Kidney capillary endothelial cell (primary cell): ENCODE measurements around the gene TAF1C.

Experiments used
- DNase-seq: peaks from one replicate; pipeline ENCODE4 v3.0.0-alpha.2; 2018; ENCODE audit warnings: low spot score

Gene TAF1C

DNA sequence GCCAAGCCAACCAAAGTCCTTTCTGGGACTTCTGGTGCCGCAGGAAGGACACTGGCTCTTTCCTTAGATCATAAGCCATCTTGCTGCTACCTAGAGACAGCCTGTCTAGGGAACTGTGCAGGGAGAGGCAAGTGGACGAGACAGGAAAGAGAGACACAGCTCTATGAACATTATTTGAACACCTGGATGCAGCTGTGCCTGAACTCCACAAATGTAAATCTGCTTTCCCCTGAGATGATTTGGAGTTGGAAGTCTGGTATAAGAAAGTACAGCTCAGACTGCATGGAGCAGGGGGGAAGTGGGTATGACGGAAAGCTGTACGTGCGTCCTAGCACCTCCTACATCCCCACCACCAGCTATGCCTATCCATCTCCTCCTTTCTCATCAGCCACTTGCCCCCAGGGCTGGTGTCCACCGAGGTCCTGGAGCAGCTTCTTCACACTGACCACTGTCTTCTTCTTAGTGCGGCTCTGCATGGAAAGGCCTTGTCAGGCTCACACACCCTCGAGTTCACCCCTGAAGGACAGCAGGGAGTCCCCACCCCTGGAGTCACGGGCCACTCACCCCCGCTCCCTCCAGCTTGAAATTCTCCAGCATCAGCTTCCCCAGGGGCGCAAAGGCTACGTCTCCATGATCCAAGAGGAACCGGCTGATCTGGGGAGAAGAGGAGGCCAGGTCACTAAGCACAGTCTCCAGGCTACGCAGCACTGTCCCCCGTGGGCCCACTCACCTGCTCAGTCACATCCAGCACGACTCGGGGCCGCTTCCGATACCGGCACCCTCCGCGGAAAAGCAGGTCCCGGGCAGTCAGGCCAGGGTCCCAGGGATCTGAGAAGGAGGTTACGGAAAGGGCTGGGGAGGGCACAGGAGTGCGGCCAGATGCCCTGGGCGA is 3.9 kb downstream of the TAF1C start:
- DNase-seq, result no peak

DNA sequence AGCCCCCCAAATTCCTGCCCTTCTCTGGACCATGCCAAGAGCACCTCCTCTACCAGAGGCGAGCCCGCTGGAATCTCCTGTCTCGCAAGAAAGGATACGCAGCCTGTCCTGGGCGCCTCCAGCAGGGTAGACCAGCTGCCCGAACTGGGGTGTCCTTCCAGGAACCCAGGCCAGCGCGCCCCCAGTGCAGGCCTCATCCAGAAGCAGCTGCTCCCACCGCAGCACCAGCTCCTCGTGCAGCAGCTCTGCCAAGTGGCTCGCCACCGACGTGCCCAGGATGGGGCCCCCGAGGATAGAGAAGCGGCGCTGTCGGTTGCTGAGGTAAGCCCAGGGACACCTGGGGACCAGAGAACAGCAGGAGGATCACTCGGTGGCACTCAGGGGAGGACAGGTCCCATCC is 4.8 kb downstream of the TAF1C start:
- DNase-seq, result no peak

- DNase-seq, result no peak
Measured at GRCh38 chr16:84181144-84181915, 5.5 kb downstream of the TAF1C start.

DNA sequence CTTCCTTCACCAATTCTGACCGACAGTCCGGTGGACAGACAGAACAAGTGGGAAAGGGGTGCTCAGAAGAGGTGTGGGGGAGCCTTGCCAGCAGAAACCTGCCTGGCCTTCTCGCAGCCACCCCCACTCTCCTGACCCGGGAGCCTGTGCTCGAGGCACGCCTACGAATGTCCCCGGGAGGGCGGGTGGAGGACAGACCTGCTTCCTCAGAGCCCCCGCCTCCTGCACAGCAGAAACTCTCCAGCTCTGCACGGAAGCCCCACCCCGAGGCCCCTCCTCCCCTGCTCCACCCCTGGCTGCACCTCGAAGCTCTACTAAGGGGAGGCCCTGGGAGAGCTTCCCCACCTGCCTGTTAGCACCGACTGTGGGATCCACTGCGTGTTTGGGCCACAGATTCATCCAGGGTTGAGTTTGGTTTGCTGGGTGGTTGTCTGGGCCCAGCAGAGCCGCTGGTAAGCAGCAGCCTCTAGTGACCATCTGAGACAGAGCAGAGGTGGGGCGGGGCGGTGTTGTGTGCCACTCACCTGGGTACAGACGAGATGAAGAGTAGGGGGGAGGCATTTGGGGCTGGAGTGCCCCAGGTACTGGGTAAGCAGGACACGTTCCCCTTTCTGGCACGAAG is 6.2 kb downstream of the TAF1C start:
- DNase-seq, result no peak

DNA sequence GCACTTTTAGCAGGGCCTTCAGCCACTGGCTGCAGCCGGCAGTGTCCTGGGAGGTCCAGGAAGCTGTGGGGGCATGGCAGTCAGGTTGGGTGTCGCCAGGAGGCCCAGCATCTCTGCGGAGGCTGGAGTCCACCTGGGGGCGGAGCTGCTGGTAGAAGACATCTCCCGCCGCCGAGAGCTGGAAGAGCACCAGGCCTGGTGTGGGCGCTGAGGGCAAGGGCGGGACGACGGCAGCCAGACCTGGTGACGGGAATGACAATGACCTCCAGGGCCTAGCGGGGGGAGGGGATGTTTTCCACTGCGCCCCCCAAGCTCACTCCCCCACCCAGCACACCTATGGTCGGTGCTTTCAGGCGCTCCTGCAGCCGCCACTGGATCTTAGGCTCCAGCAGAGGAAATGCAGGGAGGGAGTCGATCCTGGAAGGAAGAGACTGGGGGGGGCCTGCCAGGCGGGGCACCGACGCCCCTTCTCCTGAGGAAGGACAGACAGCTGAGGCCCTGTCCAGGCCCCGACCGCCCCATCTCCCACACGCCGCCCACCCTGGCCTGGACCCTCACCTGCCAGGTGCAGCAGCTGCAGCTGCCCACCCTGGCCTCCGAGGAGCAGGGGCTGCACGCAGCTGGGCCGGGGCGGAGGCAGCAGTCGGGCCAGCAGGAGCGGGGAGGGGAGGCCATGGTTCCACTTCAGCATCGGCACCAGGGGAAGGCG is 7.1 kb downstream of the TAF1C start:
- DNase-seq, result no peak

DNA sequence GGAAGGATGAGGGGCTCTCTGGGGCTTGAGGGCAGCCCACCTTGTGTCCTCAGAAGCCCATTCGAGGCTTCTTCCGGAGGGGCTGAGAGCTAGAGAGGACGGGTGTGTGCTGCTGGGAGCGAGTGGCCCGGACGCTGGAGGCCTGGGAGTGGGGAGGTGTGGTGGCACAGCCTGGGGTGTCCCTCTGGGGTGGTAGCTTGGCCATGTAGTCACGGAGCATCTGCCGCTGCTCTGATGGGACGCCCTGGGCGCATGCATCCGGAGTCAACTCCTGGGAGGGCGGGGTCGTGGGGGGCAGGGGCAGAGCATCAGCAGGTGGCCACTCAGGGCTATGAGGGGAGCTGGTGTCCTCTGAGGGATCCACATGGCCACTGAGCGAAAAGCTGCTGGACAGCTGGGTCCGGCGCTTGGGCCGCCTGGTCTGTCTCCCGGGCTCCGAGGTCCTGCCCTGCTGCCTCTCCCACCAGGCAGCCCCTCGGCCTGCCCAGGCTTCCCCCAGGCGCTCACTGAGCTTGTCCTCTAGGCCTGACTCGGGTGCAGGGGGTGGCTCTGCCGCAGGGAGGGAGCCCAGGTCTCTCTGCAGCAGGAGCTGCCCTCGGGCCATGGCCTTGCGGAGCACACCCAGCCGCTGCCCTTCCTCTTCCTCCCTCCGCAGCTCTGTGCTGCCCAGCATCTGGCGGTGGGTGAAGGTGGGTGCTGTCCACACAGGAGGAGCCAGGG is 7.8 kb downstream of the TAF1C start:
- no peak for DNase-seq

- DNase-seq, result no peak
Measured at GRCh38 chr16:84178146-84178765, 8.6 kb downstream of the TAF1C start.

GRCh38 chr16:84177741-84178073 is 9.2 kb downstream of the TAF1C start:
- DNase-seq, result no peak

- no peak for DNase-seq
Measured at GRCh38 chr16:84176192-84177053, 10.4 kb downstream of the TAF1C start.

DNA sequence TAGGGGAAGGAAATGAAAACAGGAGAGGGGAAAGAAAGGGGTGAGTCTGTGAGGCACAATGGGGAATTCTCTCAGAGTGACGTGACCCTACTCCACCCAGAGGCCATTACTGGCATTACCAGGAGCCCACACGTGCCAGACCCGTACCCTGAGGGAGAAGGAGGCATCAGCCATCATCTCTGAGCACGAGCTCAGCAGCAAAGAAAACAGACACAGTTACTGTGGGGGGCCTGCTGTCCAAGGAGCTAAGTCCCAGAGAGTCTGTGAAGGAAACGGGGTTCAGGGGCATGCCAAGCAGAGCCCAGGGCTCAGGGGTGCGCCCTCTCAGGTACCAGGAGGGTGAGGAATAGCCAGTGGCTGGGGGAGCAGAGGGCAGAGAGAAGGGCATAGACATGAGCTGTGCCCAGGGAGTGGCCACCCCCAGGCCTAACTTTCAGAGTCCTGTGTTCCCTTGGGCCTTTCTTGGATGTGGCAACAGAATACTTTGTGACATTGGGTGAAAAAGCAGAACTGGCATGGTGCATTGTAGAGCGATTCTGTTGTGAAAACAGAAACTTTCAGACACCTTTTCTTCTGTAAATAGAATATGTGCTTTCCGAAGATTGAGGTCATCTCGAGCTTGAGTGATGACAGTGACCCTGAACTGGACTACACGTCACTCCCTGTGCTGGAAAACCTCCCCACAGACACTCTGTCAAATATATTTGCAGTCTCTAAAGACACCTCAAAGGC is 11.3 kb downstream of the TAF1C start:
- no peak for DNase-seq

DNA sequence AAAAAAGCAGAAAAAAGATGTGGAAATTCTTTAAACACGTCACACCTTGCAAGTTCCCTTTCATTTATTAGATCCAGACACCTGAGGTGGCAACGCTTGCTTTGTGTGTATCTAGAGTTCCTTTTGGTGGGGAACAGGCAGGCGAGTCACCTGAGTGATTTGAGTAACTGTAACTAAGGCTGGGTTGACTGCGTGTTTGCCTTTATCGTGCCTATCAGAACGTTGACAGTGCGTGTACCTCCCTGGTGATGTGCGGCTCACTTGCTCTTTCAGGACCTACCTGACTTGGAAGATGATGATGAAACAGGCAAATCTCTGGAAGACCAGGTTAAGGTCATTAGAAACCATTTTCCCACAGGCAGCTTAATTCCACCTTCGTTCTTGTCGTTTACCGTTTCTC is 12.5 kb downstream of the TAF1C start:
- DNase-seq, result no peak

- no peak for DNase-seq
Measured at GRCh38 chr16:84169765-84170310, 17.0 kb downstream of the TAF1C start.

DNA sequence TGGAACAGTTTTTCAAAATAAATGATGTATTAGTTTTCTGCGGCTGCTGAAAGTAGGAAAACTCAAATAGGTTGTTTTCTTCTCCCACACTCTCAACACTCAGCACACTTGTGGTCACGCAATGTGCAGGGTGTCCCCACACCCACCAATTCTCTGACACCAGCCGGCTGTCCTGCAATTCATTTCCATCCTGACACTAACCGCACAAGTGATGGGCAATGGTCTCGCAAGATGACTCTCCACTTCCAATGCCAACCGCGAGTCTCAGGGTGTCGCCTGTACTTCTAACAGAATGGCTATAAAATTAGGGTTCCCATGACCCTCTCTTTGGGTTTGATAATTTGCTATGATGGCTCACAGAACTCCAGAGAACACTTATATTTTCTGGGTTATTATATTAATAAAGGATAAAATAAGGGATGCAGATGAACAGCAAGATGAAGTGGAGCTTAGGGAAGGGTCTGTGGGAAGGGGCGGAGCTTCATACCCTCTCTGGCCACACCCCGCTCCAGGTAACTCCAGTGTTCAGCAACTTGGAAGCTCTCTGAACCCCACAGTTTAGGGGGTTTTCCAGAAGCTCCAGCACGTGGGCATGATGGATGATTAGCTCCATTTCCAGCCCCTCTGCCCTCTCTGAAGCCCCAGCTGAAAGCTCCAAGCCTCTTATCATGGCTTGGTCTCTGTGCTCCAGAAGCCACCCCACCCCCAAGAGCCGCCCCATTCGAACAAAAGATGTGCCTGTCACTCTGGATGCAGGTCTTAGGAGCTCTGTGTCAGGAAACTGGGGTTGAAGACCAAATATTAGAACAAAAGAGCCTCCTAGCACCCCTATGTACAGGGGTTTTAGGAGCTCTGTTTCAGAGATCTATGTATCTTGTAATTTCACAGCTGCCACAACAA is 19.8 kb downstream of the TAF1C start:
- no peak for DNase-seq

GRCh38 chr16:84165746-84166145 is 21.1 kb downstream of the TAF1C start:
- DNase-seq, result no peak

DNA sequence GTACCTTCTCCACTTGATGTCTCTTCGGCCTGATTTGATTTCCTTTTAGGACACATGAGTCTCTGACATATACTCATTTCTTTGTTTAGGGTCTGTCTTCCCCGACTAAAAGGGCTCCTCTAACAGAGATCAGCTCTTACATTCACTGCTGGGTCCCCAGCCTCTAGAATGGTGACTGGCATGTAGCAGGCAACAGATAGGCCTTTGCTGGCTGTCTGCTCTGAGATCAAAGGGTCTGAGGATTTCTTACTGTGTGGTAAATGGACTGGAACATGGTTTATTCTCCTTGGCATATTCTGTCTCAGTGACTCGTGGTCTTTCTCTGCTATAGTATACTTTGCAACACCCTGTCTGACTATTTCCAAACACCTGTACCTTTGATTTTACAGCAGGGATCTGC is 25.1 kb downstream of the TAF1C start:
- DNase-seq, result no peak

DNA sequence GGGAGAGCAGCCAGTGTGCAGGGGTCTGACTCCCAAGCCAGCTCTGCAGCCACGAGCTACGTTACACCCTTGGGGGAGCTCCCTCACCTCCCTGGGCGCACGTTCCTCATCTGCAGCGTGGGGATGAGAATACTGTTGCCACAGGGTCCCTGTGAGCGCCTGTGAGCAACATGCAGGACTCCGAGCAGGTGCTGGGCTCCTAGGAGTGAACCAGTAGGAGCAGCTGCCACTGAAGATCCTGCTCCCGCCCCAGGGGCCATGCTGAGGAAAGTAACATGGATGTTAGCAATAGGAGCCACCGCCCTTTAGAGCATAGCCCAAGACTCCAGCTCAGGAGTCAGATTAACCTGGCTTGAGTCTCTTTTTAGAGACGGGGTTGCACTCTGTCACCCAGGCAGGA is 25.8 kb downstream of the TAF1C start:
- DNase-seq, result no peak

DNA sequence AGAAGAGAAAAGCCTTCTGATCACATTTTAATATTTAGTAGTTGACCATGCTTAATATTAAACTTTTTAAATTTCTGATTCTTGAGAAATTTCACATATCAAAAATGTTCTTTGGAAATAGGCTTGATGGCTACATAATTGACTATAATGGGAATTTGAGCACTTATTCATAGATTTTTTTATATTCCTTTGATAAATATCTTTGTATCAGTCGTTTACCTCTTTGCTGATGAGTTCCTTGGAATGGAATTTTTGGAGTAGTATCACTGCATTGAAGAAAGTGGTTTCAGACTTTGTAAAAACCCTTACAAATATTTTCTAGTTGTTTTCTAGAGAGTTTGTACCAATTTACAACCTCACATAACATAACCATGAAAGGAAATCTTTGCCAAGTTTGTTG is 27.1 kb downstream of the TAF1C start:
- DNase-seq, result no peak

- no peak for DNase-seq
Measured at GRCh38 chr16:84159007-84159406, 27.9 kb downstream of the TAF1C start.
